Duodenal mucosa (tissue), 2 donors: ENCODE measurements around the gene DNAI2.
A peak's percentile ranks its signal among the peaks of the same experiment; 100 is the strongest.

Source experiments
- H3K27ac ChIP-seq: one replicate; pipeline ENCODE4 v1.7.0; 2013; ENCODE audit warnings: low read depth, low read length
- H3K27me3 ChIP-seq, 2 donors: one replicate each; pipeline ENCODE4 v1.7.0; 2013; ENCODE audit warnings: low read length in 2 of 2, control low read depth in 1 of 2; ENCODE audit not compliant: insufficient read depth in 2 of 2, control insufficient read depth in 1 of 2
- H3K36me3 ChIP-seq, 2 donors: one replicate each; pipeline ENCODE4 v1.7.0; 2013; ENCODE audit warnings: low read length in 2 of 2, control low read depth in 1 of 2; ENCODE audit not compliant: insufficient read depth in 2 of 2, control insufficient read depth in 1 of 2
- H3K4me1 ChIP-seq, 2 donors: one replicate each; pipeline ENCODE4 v1.7.0; 2013; ENCODE audit warnings: low read length in 2 of 2, control low read depth in 1 of 2; ENCODE audit not compliant: insufficient read depth in 2 of 2, control insufficient read depth in 1 of 2
- H3K4me3 ChIP-seq, 2 donors: one replicate each; pipeline ENCODE4 v1.7.0; 2013; ENCODE audit warnings: low read length in 2 of 2, low read depth in 1 of 2
- H3K9ac ChIP-seq, 2 donors: one replicate each; pipeline ENCODE4 v1.7.0; 2013; ENCODE audit warnings: low read length in 2 of 2, low read depth in 1 of 2
- H3K9me3 ChIP-seq, 2 donors: one replicate each; pipeline ENCODE4 v1.7.0; 2013; ENCODE audit warnings: low read length in 2 of 2, control low read depth in 1 of 2; ENCODE audit not compliant: control insufficient read depth in 1 of 2

DNAI2 gene

GRCh38 chr17:74324521-74324920 is 50.5 kb downstream of the DNAI2 start:
- H3K9me3 ChIP-seq, result no peaks in the 10 kb centered on the region
- H3K27ac ChIP-seq, result no peak overlapping the region
- H3K9ac ChIP-seq, result no peak overlapping the region
- H3K4me3 ChIP-seq, result no peak overlapping the region
- peaks cover 8 to 22% of the 10 kb centered on the region in 2 donors for H3K4me1 ChIP-seq
- H3K36me3 ChIP-seq, result no peaks in the 10 kb centered on the region
- peaks cover 7 to 26% of the 10 kb centered on the region in 2 donors for H3K27me3 ChIP-seq

- H3K9ac ChIP-seq, result no peak overlapping the region
- H3K4me1 ChIP-seq, result peaks cover 8 to 24% of the 10 kb centered on the region in 2 donors
- H3K4me3 ChIP-seq, result peak overlapping the region in 1 of 2 donors; percentile 66
- no peaks in the 10 kb centered on the region for H3K9me3 ChIP-seq
- no peaks in the 10 kb centered on the region for H3K36me3 ChIP-seq
- H3K27ac ChIP-seq, result no peak overlapping the region
- peaks cover 7 to 26% of the 10 kb centered on the region in 2 donors for H3K27me3 ChIP-seq
Measured at GRCh38 chr17:74325376-74325742, 51.3 kb downstream of the DNAI2 start.

GRCh38 chr17:74325743-74326379 is 51.8 kb downstream of the DNAI2 start, which contains the start of gene KIF19:
KIF19 (plus strand) TSS chr17:74326226; CDS start chr17:74326350, 124 bp downstream.
- Histone ChIP-seq H3K9me3 (no peaks in the 10 kb centered on the region), H3K4me3 (peak within 1 kb of the TSS; percentile 62 to 66), H3K4me1 (peaks cover 8 to 24% of the 10 kb centered on the region in 2 donors), H3K27me3 (peaks cover 7 to 26% of the 10 kb centered on the region in 2 donors), H3K9ac (peak within 1 kb of the TSS in 1 of 2 donors; percentile 43), H3K36me3 (no peaks in the 10 kb centered on the region), H3K27ac (no peak within 1 kb of the TSS)

- Histone ChIP-seq H3K4me1 (peaks cover 8 to 24% of the 10 kb centered on the region in 2 donors), H3K36me3 (no peaks in the 10 kb centered on the region), H3K4me3 (peak overlapping the region; percentile 62 to 66), H3K9me3 (no peaks in the 10 kb centered on the region), H3K27ac (no peak overlapping the region), H3K27me3 (peaks cover 7 to 26% of the 10 kb centered on the region in 2 donors), H3K9ac (peak overlapping the region in 1 of 2 donors; percentile 38)
Measured at GRCh38 chr17:74326506-74326905, 52.5 kb downstream of the DNAI2 start.

- Histone ChIP-seq H3K9ac (no peak overlapping the region), H3K27me3 (peaks cover 7 to 26% of the 10 kb centered on the region in 2 donors), H3K9me3 (no peaks in the 10 kb centered on the region), H3K4me3 (no peak overlapping the region), H3K27ac (no peak overlapping the region), H3K36me3 (no peaks in the 10 kb centered on the region), H3K4me1 (peaks cover 13 to 33% of the 10 kb centered on the region in 2 donors)
Measured at GRCh38 chr17:74328487-74328886, 54.5 kb downstream of the DNAI2 start.

GRCh38 chr17:74329378-74329777 is 55.3 kb downstream of the DNAI2 start:
- H3K36me3 ChIP-seq, result no peaks in the 10 kb centered on the region
- H3K27me3 ChIP-seq, result peaks cover 7 to 25% of the 10 kb centered on the region in 2 donors
- H3K9me3 ChIP-seq, result no peaks in the 10 kb centered on the region
- no peak overlapping the region for H3K9ac ChIP-seq
- no peak overlapping the region for H3K4me3 ChIP-seq
- no peak overlapping the region for H3K27ac ChIP-seq
- H3K4me1 ChIP-seq, result peaks cover 13 to 33% of the 10 kb centered on the region in 2 donors

GRCh38 chr17:74330446-74330845 is 56.4 kb downstream of the DNAI2 start:
- Histone ChIP-seq H3K27me3 (peaks cover 3 to 15% of the 10 kb centered on the region in 2 donors), H3K4me1 (peaks cover 13 to 27% of the 10 kb centered on the region in 2 donors), H3K9me3 (no peaks in the 10 kb centered on the region), H3K9ac (no peak overlapping the region), H3K4me3 (no peak overlapping the region), H3K36me3 (no peaks in the 10 kb centered on the region), H3K27ac (no peak overlapping the region)

- no peak overlapping the region for H3K4me3 ChIP-seq
- H3K27ac ChIP-seq, result no peak overlapping the region
- H3K27me3 ChIP-seq, result peaks cover 3 to 8% of the 10 kb centered on the region in 2 donors
- no peaks in the 10 kb centered on the region for H3K36me3 ChIP-seq
- H3K9me3 ChIP-seq, result no peaks in the 10 kb centered on the region
- peaks cover 7 to 14% of the 10 kb centered on the region in 2 donors for H3K4me1 ChIP-seq
- no peak overlapping the region for H3K9ac ChIP-seq
Measured at GRCh38 chr17:74332017-74332650, 58.1 kb downstream of the DNAI2 start.

GRCh38 chr17:74332763-74333283 is 58.8 kb downstream of the DNAI2 start:
- H3K4me3 ChIP-seq, result no peak overlapping the region
- peak overlapping the region; percentile 20 for H3K27ac ChIP-seq
- H3K9me3 ChIP-seq, result no peaks in the 10 kb centered on the region
- H3K9ac ChIP-seq, result no peak overlapping the region
- no peaks in the 10 kb centered on the region for H3K36me3 ChIP-seq
- H3K4me1 ChIP-seq, result peaks cover 6 to 13% of the 10 kb centered on the region in 2 donors
- peaks cover 3 to 11% of the 10 kb centered on the region in 2 donors for H3K27me3 ChIP-seq

- no peak overlapping the region for H3K27ac ChIP-seq
- no peak overlapping the region for H3K4me3 ChIP-seq
- H3K27me3 ChIP-seq, result peaks cover 1 to 5% of the 10 kb centered on the region in 2 donors
- H3K4me1 ChIP-seq, result peaks cover 6 to 12% of the 10 kb centered on the region in 2 donors
- H3K9ac ChIP-seq, result no peak overlapping the region
- no peaks in the 10 kb centered on the region for H3K9me3 ChIP-seq
- no peaks in the 10 kb centered on the region for H3K36me3 ChIP-seq
Measured at GRCh38 chr17:74334393-74335039, 60.5 kb downstream of the DNAI2 start.
